Testis (tissue), 3 donors: ENCODE results near the gene PDZK1IP1. TPM values are rescaled to one million over a fixed set of nuclear protein-coding genes. Genes with fewer than 3 reads are reported as not detected.

Source experiments
- DNase-seq: peaks from one replicate; pipeline ENCODE4 v3.0.0-alpha.2; 2019
- H3K27ac ChIP-seq, 2 donors: fragments of 200-600 bp; sonication (generic); one replicate each; pipeline ENCODE4 v1.5.1; 2019
- H3K27me3 ChIP-seq: fragments of 200-600 bp; sonication (generic); one replicate; pipeline ENCODE4 v1.5.1; 2019
- H3K36me3 ChIP-seq: fragments of 200-600 bp; sonication (generic); one replicate; pipeline ENCODE4 v1.5.1; 2017; ENCODE audit warnings: low read depth; ENCODE audit errors: missing control alignments
- H3K4me1 ChIP-seq: fragments of 200-600 bp; sonication (generic); one replicate; pipeline ENCODE4 v1.5.1; 2019
- H3K4me3 ChIP-seq, 2 donors: fragments of 200-600 bp; sonication (generic); one replicate each; pipeline ENCODE4 v1.5.1; 2017 to 2019
- H3K9me3 ChIP-seq: fragments of 200-600 bp; sonication (generic); one replicate; pipeline ENCODE4 v1.5.1; 2017
- POLR2A ChIP-seq: fragments of 450-650 bp; IDR thresholded peaks from one replicate; pipeline ENCODE4 v1.6.1; 2017; ENCODE audit warnings: antibody characterized with exemption, mild to moderate bottlenecking, moderate library complexity
- WGBS, 2 donors: methylation state at CpG; one replicate each; pipeline ENCODE4 v1.1.5; 2018; 5-methylcytosine and 5-hydroxymethylcytosine counted together
- intact Hi-C: fragments of 100-400 bp; cut with DNase I; formaldehyde crosslinking; loops from one replicate; pipeline ENCODE4 v1.15.1; 2023; ENCODE audit warnings: low total_unique reads
- polyA plus RNA-seq: library from polyadenylated mRNA; stranded (reverse); fragments of 350-450 nt; fragmentation: Illumina TruSeq; extraction: RNeasy Lipid Tissue Mini Kit (QIAGEN cat#74804); gene quantifications from one replicate; pipeline ENCODE4 v1.2.3, GENCODE V29; 2014; ENCODE audit warnings: low read depth, low replicate concordance; ENCODE audit not compliant: insufficient read depth
- total RNA-seq, 2 donors: library from RNA; depleted of rRNA; stranded (reverse); fragments of >200 nt; gene quantifications; one replicate each; pipeline ENCODE4 v1.2.3, GENCODE V29; 2016
- TF ChIP-seq, protein P1 (sequence below), 3 experiments: fragments of 450-650 bp in 2 of 3; fragments of 200-600 bp in 1 of 3; sonication (generic) in 1 of 3; IDR thresholded peaks; one replicate each; pipeline ENCODE4 v1.5.1; 2016 to 2019; ENCODE audit warnings: antibody characterized with exemption in 3 of 3, mild to moderate bottlenecking in 2 of 3, moderate library complexity in 1 of 3

The PDZK1IP1 gene
- total and polyA plus RNA-seq, 3 donors from 2014 or later: 1.5 to 13.9 (median 8.6) TPM

DNA sequence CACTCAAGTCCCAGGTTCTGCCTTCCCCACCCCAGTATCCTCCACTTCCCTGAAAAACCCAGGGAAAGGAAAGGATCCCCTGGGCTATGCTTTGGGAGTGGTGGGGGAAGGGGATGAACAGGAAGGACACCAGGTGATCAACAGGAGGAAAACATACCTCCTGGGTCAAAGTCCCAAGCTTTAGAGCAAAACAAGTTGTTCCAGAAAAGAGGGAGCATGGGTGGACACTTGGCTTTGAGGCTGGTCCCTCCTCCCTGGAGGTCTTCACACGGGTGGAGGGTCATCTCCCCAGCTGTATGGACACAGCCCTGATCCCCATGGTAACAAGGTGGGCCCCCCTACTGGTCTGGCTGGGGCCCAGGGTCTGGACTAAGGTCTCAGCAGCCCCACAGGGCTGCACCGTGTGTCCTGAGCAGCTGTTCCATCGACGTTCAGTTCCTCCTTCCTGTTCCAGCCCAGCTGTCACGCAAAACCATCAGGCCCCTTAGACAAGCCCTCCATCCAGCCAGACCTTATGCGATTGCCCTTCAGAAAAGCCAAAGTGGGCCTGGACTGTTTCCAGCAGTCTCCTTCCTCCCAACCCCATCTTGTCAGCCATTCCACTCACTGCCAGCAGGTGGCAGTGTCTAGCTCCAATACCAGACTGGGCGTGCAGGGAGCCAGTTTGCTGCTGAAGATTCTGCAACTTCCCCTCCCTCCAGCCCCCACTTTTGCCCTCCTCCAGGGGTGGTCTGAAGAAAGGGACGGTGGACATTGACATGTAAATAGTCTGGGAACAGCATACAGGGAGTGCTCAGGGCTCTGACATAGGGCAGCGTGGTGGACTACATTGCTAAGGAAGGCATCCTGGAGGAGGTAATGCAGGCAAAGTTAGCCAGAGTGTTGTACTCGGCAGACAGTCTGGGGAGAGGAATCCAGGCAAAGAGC, 2.9 kb upstream of the PDZK1IP1 start:
- H3K4me3 ChIP-seq: no peak overlapping the region
- intact Hi-C loops: no loop called here
- DNase-seq: peak; percentile 86
- no peaks in the 10 kb centered on the region for H3K27me3 ChIP-seq
- H3K9me3 ChIP-seq: no peaks in the 10 kb centered on the region
- H3K36me3 ChIP-seq: no peaks in the 10 kb centered on the region
- H3K4me1 ChIP-seq: no peaks in the 10 kb centered on the region
- H3K27ac ChIP-seq: no peak overlapping the region
- TF ChIP-seq, protein P1, sequence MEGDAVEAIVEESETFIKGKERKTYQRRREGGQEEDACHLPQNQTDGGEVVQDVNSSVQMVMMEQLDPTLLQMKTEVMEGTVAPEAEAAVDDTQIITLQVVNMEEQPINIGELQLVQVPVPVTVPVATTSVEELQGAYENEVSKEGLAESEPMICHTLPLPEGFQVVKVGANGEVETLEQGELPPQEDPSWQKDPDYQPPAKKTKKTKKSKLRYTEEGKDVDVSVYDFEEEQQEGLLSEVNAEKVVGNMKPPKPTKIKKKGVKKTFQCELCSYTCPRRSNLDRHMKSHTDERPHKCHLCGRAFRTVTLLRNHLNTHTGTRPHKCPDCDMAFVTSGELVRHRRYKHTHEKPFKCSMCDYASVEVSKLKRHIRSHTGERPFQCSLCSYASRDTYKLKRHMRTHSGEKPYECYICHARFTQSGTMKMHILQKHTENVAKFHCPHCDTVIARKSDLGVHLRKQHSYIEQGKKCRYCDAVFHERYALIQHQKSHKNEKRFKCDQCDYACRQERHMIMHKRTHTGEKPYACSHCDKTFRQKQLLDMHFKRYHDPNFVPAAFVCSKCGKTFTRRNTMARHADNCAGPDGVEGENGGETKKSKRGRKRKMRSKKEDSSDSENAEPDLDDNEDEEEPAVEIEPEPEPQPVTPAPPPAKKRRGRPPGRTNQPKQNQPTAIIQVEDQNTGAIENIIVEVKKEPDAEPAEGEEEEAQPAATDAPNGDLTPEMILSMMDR (IDR thresholded peaks at IDR 0.05): peak; percentile 76 to 90 (median 86)
- no peak for TF ChIP-seq POLR2A
- 16 to 20% methylated on average over 10 of the region's 10 CpGs for WGBS, 2 donors

DNA sequence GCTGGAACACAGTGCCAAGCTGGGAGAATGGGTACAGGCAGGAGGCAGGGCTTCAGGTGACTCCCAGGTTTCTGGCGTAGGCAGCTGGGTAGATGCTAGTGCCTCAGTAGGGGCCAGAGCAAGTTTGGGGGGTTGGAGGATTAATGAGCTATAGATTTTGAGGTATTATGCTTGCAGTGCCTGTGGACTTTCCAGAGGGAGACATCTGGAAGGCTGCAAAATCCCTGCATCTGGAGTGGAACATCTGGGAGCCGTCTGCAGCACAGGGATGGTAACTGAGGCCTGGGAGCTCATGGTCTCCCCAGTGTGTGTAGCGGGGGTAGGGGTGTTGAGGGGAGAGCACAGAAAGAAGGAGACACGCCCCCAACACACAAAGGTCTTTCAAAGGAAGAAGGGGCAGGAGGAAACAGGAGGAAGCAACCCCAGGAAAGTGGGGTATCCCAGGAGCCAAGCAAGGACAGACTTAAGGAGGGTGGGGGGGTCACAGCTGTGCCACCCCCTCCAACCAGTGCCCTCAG, 2.2 kb upstream of the PDZK1IP1 start:
- H3K27ac ChIP-seq: no peak overlapping the region
- no peak overlapping the region for H3K4me3 ChIP-seq
- no peaks in the 10 kb centered on the region for H3K4me1 ChIP-seq
- DNase-seq: no peak
- intact Hi-C loops: no loop called here
- H3K9me3 ChIP-seq: no peaks in the 10 kb centered on the region
- WGBS, 2 donors: 69 to 82% methylated on average over 4 of the region's 4 CpGs
- no peaks in the 10 kb centered on the region for H3K36me3 ChIP-seq
- H3K27me3 ChIP-seq: no peaks in the 10 kb centered on the region
- TF ChIP-seq POLR2A: no peak
- TF ChIP-seq, protein P1 (IDR thresholded peaks at IDR 0.05): no peak

DNA sequence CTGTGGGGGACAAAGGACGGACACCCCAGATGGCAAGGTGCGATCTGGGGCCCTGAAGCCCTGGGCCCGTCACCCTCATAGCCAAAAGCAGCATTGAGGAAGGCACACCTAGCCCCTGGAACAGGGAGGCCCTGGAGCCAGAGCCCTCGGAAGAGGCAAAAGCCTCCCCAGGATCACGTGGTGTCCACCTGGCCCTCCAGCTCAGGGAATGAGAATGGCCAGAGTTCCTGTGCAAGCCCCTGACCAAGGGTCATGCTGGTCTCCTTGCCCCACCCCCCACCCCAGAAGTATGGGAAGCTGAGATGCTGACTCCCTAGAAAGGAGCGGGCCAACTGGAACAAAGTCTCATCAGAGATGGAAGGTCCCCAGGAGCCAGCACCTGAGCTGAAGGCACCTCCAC, 1.0 kb upstream of the PDZK1IP1 start:
- Histone ChIP-seq H3K36me3 (no peaks in the 10 kb centered on the region), H3K9me3 (no peaks in the 10 kb centered on the region), H3K27me3 (no peaks in the 10 kb centered on the region), H3K4me3 (no peak overlapping the region), H3K4me1 (no peaks in the 10 kb centered on the region), H3K27ac (no peak overlapping the region)
- WGBS, 2 donors: 92 to 96% methylated on average over 5 to 6 of the region's 6 CpGs
- intact Hi-C loops: no loop called here
- TF ChIP-seq, protein P1 (IDR thresholded peaks at IDR 0.05): no peak
- TF ChIP-seq POLR2A: no peak
- DNase-seq: no peak

DNA sequence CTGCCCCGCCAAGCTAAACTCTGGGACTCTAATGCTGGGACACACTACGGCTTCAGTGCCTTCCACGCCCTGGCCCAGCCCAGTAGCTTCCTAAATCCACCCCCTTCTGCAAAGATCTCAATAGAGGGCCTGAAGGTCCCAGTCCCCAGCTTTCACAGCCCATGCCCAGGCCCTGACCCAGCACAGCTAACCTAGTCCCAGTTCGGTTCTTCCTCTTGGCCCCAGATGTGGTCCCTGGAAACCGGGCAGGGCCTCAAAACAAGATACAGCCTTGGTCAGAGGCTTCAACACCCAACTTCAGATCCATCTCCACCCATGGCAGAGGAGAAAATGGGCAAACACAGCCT, 646 bp upstream of the PDZK1IP1 start:
- H3K27me3 ChIP-seq: no peaks in the 10 kb centered on the region
- no peak for DNase-seq
- intact Hi-C loops: no loop called here
- no peaks in the 10 kb centered on the region for H3K36me3 ChIP-seq
- H3K4me1 ChIP-seq: no peaks in the 10 kb centered on the region
- 63 to 80% methylated on average over 4 to 5 of the region's 5 CpGs for WGBS, 2 donors
- no peak overlapping the region for H3K27ac ChIP-seq
- H3K4me3 ChIP-seq: no peak overlapping the region
- TF ChIP-seq, protein P1 (IDR thresholded peaks at IDR 0.05): no peak
- no peak for TF ChIP-seq POLR2A
- H3K9me3 ChIP-seq: no peaks in the 10 kb centered on the region
